ENCODE measurements around the gene GLIS1.

- no peak for TF ChIP-seq CTCF (IDR thresholded peaks at IDR 0.05; ENCODE audit: insufficient read depth, low read length, poor library complexity, severe bottlenecking)
- no peak for TF ChIP-seq EZH2phosphoT487 (conservative IDR thresholded peaks at IDR 0.05; ENCODE audit: low read length)
These were observed 274.7 kb downstream of the GLIS1 start for GRCh38 chr1:53463961-53464899.
